ENCODE results near the gene INHBC. TPM values are rescaled to one million over a fixed set of nuclear protein-coding genes. Genes with fewer than 3 reads are reported as not detected.
"Not testable (repeated sequence)": the region's sequence is repeated elsewhere in the genome, so short reads cannot be mapped to it uniquely, and the experiment has no call there.

Gene INHBC
- total RNA-seq, 1 donor from 2014 or later = not detected

DNA sequence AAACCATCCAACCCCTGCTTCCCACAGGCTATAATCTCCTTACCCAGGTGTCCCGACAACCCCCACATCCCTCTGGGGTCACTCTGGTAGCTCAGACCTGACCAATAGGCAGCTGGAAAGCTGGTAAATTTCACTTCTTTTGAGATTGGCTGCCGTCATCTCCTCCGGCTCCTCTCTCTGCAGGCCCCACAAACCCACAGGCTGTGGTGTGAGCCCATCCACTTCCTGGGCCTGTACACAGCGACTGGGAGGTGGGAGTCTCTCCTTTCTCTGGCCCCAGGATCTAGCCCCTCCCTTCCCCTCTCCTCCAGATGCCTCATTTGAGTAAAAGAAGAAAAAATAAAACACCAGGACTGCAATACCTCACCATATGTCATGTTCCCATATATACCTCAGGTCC is 709 bp downstream of the INHBC start:
- H3K4me1 Mint-ChIP-seq = peaks cover 16% of the 10 kb centered on the region
- peak overlapping the region; percentile 59 for H3K27ac Mint-ChIP-seq

DNA sequence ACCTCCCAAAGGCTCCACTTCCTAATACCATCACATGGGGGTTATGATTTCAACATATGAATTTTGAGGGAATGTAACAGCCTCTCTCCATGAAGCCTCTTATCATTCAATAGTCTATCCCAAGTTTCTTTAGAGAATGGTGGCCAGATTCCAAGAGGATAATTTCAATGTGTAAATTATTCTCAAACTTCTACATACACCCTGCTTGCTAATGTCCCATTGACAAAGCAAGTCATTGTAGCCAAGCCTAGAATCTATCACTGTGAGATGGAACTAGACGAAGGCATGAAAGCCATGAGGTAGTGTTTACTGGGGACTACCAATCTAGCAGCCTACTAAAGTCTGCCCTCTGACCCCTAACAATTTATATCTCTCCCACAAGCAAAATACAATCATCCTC is 3.8 kb downstream of the INHBC start:
- no peak for DNase-seq
- Mint-ChIP-seq H3K27ac (no peak overlapping the region), H3K27me3 (peaks cover 14% of the 10 kb centered on the region), H3K4me3 (no peak overlapping the region), H3K36me3 (ENCODE audit: low read depth) (peaks cover 2% of the 10 kb centered on the region), H3K9me3 (peaks cover 11% of the 10 kb centered on the region), H3K4me1 (peaks cover 4% of the 10 kb centered on the region)
- intact Hi-C loops (cut with micrococcal nuclease) = no loop called here

More for the DNA sequence above, 709 bp downstream of the INHBC start:
- no peaks in the 10 kb centered on the region for H3K9me3 Mint-ChIP-seq
- intact Hi-C loops (cut with micrococcal nuclease) = no loop called here
- H3K4me3 Mint-ChIP-seq = no peak overlapping the region
- DNase-seq = no peak
- H3K36me3 Mint-ChIP-seq (ENCODE audit: low read depth) = no peaks in the 10 kb centered on the region
- H3K27me3 Mint-ChIP-seq = peaks cover 10% of the 10 kb centered on the region

DNA sequence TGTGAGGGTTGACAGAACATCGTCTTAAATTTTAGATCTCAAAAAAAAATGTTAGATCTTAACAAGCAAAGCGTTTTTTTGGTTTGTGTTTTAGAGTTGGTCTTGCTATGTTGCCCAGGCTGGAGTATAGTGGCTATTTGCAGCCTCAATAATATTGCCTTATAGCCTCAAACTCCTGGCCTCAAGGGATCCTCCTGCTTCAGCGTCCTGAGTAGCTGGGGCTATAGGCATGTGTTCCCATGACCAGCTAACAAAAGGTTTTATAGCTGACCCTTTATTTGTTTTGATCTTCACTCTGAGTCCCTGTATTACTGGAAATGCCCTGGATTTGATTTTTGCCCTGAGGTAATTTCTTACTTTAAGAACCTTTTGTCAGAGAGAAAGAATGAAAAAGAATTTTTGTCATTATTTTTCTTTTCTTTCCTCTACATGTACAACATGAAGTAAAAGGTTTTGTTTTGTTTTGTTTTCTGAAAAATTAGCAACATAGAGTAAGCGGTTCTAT is 5.2 kb downstream of the INHBC start:
- intact Hi-C loops (cut with micrococcal nuclease) = no loop called here
- H3K27ac Mint-ChIP-seq = no peak overlapping the region
- no peak for DNase-seq
- peaks cover 11% of the 10 kb centered on the region for H3K9me3 Mint-ChIP-seq
- H3K4me1 Mint-ChIP-seq = peaks cover 4% of the 10 kb centered on the region
- no peak overlapping the region for H3K4me3 Mint-ChIP-seq
- H3K27me3 Mint-ChIP-seq = peaks cover 14% of the 10 kb centered on the region
- H3K36me3 Mint-ChIP-seq (ENCODE audit: low read depth) = peaks cover 2% of the 10 kb centered on the region

DNA sequence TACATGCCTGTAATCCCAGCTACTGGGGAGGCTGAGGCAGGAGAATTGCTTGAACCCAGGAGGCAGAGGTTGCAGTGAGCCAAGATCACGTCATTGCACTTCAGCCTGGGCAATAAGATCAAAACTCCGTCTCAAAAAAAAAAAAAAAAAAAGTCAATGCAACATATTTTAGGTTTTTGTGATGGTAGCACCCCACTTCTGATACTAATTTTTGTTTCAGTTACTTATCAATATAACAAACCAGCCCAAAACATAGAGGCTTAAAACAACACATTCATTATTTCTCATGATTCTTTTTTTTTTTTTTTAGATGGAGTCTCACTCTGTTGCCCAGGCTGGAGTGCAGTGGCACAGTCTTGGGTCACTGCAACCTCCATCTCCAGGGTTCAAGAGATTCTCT is 6.8 kb downstream of the INHBC start:
- intact Hi-C loops (cut with micrococcal nuclease); H3K36me3 Mint-ChIP-seq (ENCODE audit: low read depth); H3K4me1 Mint-ChIP-seq; H3K4me3 Mint-ChIP-seq; DNase-seq; H3K27ac Mint-ChIP-seq: not testable (repeated sequence)
- H3K27me3 Mint-ChIP-seq = peaks cover 14% of the 10 kb centered on the region
- H3K9me3 Mint-ChIP-seq = peaks cover 11% of the 10 kb centered on the region

DNA sequence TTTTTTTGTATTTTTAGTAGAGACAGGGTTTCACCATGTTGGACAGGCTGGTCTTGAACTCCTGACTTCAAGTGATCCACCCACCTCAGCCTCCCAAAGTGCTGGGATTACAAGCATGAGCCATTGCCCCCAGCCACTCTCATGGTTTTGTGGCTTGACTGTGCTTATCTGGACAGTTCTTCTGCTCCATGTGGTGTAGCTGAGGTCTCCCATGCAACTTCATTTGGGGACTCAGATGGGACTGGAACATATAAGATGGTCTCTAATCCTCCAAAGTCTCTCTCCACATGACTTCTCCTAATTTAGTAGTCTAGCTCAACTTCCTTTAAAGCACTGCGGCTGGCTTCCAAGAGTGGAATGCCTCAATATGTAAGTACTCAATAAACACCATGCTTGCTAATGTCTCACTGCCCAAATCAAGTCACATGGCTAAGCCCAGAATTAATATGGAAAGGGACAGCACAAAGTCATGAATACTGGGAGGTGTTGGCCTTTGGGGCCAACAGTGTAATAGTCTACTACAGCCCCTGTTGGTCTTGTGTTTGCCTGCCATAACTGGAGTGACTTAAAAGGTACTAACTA is 7.4 kb downstream of the INHBC start:
- no peaks in the 10 kb centered on the region for H3K4me1 Mint-ChIP-seq
- no peak for DNase-seq
- intact Hi-C loops (cut with micrococcal nuclease) = no loop called here
- peaks cover 14% of the 10 kb centered on the region for H3K27me3 Mint-ChIP-seq
- peaks cover 2% of the 10 kb centered on the region for H3K36me3 Mint-ChIP-seq (ENCODE audit: low read depth)
- peaks cover 11% of the 10 kb centered on the region for H3K9me3 Mint-ChIP-seq
- no peak overlapping the region for H3K4me3 Mint-ChIP-seq
- no peak overlapping the region for H3K27ac Mint-ChIP-seq

DNA sequence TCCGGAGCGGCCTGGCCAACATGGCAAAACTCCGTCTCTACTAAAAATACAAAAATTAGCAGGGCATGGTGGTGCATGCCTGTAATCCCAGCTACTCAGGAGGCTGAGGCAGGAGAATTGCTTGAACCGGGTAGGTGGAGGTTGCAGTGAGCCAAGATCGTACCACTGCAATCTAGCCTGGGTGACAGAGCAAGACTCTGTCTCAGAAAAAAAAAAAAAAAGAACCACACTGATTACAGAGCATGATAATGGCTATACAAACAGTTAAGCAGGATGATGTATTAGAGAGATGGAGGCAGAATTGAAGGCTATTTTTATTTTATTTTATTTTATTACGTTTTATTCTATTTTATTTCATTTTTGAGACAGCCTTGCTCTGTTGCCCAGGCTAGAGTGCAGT is 9.8 kb downstream of the INHBC start:
- H3K4me1 Mint-ChIP-seq; H3K36me3 Mint-ChIP-seq (ENCODE audit: low read depth); intact Hi-C loops (cut with micrococcal nuclease); DNase-seq; H3K27ac Mint-ChIP-seq; H3K4me3 Mint-ChIP-seq: not testable (repeated sequence)
- Mint-ChIP-seq H3K27me3 (peaks cover 11% of the 10 kb centered on the region), H3K9me3 (peaks cover 11% of the 10 kb centered on the region)

DNA sequence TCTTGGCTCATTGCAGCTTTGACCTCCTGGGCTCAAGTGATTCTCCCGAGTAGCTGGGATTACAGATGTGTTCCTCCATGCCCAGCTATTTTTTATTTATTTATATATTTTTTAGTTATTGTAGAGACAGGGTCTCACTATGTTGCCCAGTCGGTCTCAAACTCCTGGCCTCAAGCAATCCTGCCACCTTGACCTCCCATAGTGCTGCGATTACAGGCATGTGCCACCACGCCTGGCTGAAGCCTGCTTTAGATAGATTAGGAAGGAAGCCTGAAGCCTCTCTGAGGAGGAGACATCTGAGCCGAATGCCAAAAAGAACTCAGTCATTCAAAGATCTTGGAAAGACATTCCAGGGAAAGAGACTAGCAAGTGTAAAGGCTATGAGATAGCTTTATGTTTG is 10.2 kb downstream of the INHBC start:
- Mint-ChIP-seq H3K36me3 (ENCODE audit: low read depth) (peaks cover 2% of the 10 kb centered on the region), H3K4me3 (no peak overlapping the region), H3K9me3 (peaks cover 11% of the 10 kb centered on the region), H3K27me3 (peaks cover 7% of the 10 kb centered on the region), H3K4me1 (no peaks in the 10 kb centered on the region), H3K27ac (no peak overlapping the region)
- no peak for DNase-seq
- intact Hi-C loops (cut with micrococcal nuclease) = no loop called here

DNA sequence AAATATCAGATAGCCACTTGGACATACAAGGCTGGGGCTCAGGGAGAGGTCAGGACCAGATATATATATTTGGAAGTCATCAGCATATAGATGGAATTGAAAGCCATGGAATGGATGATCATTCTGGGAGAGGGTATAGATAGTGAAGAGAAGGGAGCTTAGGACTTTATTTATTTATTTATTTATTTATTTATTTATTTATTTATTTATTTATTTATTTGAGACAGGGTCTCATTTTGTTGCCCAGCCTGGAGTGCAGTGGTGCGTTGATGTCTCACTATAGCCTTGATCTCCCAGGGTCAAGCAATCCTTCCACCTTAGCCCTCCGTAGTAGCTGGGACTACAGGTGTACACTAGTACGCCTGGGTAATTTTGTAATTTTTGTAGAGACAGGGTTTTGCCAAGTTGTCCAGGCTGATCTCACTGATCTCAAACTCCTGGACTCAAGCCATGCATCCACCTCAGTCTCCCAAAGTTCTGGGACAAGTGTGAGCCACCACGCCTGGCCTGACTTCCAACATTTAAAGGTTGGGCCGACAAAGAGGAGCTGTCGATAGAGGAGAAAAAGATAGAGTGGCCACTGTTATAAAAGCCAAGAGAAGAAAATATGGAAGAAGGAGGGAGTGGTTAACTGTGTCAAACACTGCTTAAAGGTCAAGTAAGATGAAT is 11.8 kb downstream of the INHBC start:
- intact Hi-C loops (cut with micrococcal nuclease) = no loop called here
- peaks cover 7% of the 10 kb centered on the region for H3K9me3 Mint-ChIP-seq
- H3K36me3 Mint-ChIP-seq (ENCODE audit: low read depth) = no peaks in the 10 kb centered on the region
- no peaks in the 10 kb centered on the region for H3K4me1 Mint-ChIP-seq
- no peak overlapping the region for H3K4me3 Mint-ChIP-seq
- no peaks in the 10 kb centered on the region for H3K27me3 Mint-ChIP-seq
- no peak overlapping the region for H3K27ac Mint-ChIP-seq
- DNase-seq = no peak

DNA sequence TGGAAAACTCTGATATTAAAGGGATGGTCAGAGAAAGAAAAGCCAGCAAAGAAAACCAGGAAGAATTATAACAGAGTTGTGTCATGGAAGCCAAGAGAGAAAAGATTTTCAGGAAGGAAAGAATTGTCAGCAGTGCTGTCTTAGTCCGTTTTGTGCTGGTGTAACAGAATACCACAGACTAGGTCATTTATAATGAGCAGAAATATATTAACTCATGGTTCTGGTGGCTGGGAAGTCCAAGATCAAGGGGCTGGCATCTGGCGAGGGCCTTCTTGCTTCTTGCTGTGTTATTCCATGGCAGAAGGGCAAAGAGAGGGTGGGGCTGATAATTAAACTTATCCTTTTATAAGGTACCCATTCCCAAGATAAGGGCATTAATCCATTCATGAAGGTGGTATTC is 14.1 kb downstream of the INHBC start:
- Mint-ChIP-seq H3K36me3 (ENCODE audit: low read depth) (no peaks in the 10 kb centered on the region), H3K4me3 (no peak overlapping the region), H3K27me3 (no peaks in the 10 kb centered on the region), H3K4me1 (peaks cover 5% of the 10 kb centered on the region), H3K9me3 (no peaks in the 10 kb centered on the region), H3K27ac (no peak overlapping the region)
- no peak for DNase-seq
- intact Hi-C loops (cut with micrococcal nuclease) = no loop called here

DNA sequence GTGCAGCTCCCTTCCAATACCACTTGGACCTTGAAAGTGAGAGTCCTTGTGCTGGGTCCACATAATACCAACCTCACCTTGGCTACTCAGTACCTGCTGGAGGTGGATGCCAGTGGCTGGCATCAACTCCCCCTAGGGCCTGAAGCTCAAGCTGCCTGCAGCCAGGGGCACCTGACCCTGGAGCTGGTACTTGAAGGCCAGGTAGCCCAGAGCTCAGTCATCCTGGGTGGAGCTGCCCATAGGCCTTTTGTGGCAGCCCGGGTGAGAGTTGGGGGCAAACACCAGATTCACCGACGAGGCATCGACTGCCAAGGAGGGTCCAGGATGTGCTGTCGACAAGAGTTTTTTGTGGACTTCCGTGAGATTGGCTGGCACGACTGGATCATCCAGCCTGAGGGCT is 14.8 kb downstream of the INHBC start:
- DNase-seq = no peak
- no peaks in the 10 kb centered on the region for H3K36me3 Mint-ChIP-seq (ENCODE audit: low read depth)
- H3K27me3 Mint-ChIP-seq = no peaks in the 10 kb centered on the region
- no peaks in the 10 kb centered on the region for H3K9me3 Mint-ChIP-seq
- no peak overlapping the region for H3K4me3 Mint-ChIP-seq
- no peak overlapping the region for H3K27ac Mint-ChIP-seq
- intact Hi-C loops (cut with micrococcal nuclease) = no loop called here
- peaks cover 5% of the 10 kb centered on the region for H3K4me1 Mint-ChIP-seq

DNA sequence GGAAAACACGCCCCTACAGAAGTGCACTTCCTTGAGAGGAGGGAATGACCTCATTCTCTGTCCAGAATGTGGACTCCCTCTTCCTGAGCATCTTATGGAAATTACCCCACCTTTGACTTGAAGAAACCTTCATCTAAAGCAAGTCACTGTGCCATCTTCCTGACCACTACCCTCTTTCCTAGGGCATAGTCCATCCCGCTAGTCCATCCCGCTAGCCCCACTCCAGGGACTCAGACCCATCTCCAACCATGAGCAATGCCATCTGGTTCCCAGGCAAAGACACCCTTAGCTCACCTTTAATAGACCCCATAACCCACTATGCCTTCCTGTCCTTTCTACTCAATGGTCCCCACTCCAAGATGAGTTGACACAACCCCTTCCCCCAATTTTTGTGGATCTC is 15.5 kb downstream of the INHBC start:
- Mint-ChIP-seq H3K27me3 (no peaks in the 10 kb centered on the region), H3K27ac (no peak overlapping the region), H3K4me1 (peaks cover 7% of the 10 kb centered on the region), H3K36me3 (ENCODE audit: low read depth) (no peaks in the 10 kb centered on the region), H3K4me3 (no peak overlapping the region), H3K9me3 (no peaks in the 10 kb centered on the region)
- intact Hi-C loops (cut with micrococcal nuclease) = no loop called here
- no peak for DNase-seq

DNA sequence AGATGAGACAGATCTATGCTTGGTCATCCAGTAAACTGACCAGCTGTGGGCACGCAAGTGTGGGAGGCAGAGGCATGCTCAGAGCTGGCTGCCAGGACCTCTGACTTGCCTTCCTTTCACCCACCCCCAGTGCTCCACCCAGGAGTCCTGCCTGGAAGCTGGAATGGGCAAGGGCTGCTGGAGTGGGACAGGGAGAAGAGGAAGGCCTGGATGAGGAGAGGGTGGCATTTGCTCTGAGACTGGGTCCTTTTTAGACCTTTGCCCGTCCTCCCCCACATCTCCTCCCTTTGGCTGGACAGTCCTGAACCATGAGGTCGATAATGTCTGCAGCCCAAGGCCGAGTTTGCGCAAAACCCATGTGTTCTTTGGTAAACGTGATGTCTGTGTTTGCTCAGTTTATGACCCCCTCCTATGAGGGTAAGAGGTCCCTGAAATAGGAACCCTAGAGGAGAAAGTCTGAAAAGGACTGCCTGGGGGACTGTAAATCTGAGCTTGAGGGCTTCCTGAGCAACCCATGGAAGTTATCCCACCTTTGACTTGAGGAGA is 16.7 kb downstream of the INHBC start:
- DNase-seq = no peak
- no peaks in the 10 kb centered on the region for H3K9me3 Mint-ChIP-seq
- H3K27ac Mint-ChIP-seq = no peak overlapping the region
- intact Hi-C loops (cut with micrococcal nuclease) = no loop called here
- H3K27me3 Mint-ChIP-seq = no peaks in the 10 kb centered on the region
- peaks cover 13% of the 10 kb centered on the region for H3K4me1 Mint-ChIP-seq
- no peaks in the 10 kb centered on the region for H3K36me3 Mint-ChIP-seq (ENCODE audit: low read depth)
- no peak overlapping the region for H3K4me3 Mint-ChIP-seq

DNA sequence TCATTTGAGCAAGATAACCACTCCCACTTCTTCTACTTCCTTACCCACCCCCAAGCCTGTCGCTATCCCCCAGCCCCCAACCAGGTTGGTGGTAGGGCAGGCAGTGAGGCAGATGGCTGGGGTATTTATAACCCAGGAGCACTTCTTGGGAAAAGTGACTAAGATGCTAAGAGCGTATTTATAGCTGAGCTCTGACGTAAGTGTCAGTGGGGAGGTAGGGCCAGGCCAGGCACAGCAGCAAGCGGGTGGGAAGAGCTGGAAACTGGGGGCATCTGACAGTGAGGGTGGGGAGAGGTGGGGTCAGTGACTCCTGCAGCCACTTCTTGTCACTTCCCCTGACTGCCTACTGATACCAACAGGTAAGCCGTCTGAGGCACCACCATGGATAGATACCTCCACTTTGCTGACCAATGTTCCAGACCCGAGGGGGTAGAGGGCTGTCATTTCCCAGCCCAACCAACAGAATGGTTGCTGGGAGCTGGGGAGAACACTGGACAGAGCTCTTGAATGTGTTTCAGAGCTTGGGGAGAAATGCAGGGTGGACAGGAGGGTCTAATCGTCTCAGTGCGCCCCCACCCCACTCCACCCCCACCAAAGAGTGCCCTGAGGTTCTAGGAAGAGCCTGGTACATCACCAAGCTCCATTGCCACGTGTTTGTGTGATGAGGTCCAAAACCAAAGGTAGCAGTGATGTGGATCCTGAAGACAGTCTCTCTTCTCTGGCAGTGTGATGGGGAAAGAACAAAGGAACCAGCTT is 17.8 kb downstream of the INHBC start:
- Mint-ChIP-seq H3K4me3 (peak overlapping the region; percentile 36), H3K4me1 (peaks cover 13% of the 10 kb centered on the region), H3K27ac (no peak overlapping the region), H3K27me3 (no peaks in the 10 kb centered on the region), H3K36me3 (ENCODE audit: low read depth) (no peaks in the 10 kb centered on the region), H3K9me3 (no peaks in the 10 kb centered on the region)
- DNase-seq = no peak
- intact Hi-C loops (cut with micrococcal nuclease) = no loop called here

DNA sequence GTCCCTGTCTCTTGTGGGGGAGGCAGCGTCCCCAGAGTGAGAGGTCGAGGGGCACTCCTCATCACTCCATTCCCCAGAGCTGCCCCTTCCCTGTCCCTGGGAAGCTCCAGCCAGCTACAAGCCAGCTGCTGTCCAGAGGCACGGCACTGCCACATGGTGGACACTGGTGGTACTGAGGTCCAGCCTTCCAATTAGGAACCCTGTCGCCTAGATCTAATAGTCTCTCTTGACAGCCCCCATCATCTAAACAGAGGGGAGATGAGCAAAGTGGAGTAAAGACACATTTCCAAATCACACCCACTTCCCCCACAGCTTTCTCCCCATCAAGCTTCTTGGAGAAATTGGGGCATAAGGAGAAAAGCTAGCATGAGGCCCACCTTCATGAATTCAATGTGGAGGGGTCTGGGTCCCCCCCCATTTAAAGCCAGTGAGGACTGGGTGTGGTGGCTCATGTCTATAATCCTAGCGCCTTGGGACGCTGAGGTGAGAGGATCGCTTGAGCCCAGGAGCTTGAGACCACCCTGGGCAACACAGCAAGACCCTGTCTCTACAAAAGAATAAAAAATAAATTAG is 18.4 kb downstream of the INHBC start:
- H3K27ac Mint-ChIP-seq = no peak overlapping the region
- intact Hi-C loops (cut with micrococcal nuclease) = loop anchor here (1.0 kb wide), 3 partner anchors 22 to 190 kb away; partner anchors contain the start of gene R3HDM2

More for the DNA sequence above, 18.4 kb downstream of the INHBC start:
- no peak overlapping the region for H3K4me3 Mint-ChIP-seq
- no peaks in the 10 kb centered on the region for H3K27me3 Mint-ChIP-seq
- DNase-seq = peak; percentile 87
- no peaks in the 10 kb centered on the region for H3K36me3 Mint-ChIP-seq (ENCODE audit: low read depth)
- peaks cover 13% of the 10 kb centered on the region for H3K4me1 Mint-ChIP-seq
- no peaks in the 10 kb centered on the region for H3K9me3 Mint-ChIP-seq

Data from activated CD4-positive, alpha-beta T cell treated with anti-CD3 and anti-CD28 coated beads, Interleukin-2, amount 10 ng/mL, durations not matched to agents 24 days and 14 days (primary cell).